ENCODE data around the gene ENG.

DNA sequence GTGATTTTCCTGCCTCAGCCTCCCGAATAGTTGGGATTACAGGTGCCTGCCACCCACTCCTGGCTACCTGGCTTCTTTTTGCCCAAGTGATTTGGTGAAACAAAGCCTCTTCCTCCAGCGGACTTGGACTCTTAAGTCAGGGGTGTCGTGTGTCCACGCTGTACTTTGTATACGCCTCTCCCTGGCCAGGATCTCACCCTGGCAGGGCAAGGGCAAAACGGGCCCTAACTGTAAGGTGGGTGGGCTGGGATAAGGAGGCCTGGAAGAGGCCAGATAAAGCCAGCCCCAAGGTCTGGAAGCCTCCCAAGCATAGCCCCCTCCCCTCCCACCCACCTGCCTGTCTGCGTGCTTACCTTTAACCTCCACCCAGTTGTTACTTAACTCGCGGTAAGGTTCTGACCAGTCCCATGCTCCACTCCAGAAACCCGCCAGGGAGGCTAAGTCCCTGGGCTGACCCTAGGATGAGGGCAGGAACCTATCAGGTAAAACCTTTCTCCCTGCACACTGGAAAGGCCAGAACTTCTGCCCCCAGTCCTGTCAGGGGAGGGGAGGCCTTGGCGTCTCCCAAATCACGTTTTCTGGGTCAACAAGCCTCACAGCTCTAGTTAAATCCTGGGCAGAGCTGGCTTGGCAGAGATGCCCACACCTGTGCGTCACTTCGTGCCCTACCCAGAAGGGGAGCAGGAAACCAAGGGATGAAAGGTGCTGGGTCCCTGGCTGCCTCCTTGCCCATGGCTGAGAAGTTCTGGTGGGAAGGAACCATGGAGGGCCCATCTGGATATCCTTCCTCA, 60.3 kb downstream of the ENG start:
- TF ChIP-seq POLR2AphosphoS5 (IDR thresholded peaks at IDR 0.05; ENCODE audit: low read depth) (no peak; the same call in 1 of the 2 replicates), JUNB (IDR thresholded peaks at IDR 0.05; ENCODE audit: unreplicated experiment) (no peak), EZH2phosphoT487 (IDR thresholded peaks at IDR 0.05; ENCODE audit: unreplicated experiment) (no peak), EZH2 (IDR thresholded peaks at IDR 0.05; ENCODE audit: low read depth, unreplicated experiment) (no peak)
- TF ChIP-seq, protein P1, sequence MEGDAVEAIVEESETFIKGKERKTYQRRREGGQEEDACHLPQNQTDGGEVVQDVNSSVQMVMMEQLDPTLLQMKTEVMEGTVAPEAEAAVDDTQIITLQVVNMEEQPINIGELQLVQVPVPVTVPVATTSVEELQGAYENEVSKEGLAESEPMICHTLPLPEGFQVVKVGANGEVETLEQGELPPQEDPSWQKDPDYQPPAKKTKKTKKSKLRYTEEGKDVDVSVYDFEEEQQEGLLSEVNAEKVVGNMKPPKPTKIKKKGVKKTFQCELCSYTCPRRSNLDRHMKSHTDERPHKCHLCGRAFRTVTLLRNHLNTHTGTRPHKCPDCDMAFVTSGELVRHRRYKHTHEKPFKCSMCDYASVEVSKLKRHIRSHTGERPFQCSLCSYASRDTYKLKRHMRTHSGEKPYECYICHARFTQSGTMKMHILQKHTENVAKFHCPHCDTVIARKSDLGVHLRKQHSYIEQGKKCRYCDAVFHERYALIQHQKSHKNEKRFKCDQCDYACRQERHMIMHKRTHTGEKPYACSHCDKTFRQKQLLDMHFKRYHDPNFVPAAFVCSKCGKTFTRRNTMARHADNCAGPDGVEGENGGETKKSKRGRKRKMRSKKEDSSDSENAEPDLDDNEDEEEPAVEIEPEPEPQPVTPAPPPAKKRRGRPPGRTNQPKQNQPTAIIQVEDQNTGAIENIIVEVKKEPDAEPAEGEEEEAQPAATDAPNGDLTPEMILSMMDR (conservative IDR thresholded peaks at IDR 0.05; ENCODE audit: low read depth in 2 of 2), result no peak
- TF ChIP-seq, protein P2, sequence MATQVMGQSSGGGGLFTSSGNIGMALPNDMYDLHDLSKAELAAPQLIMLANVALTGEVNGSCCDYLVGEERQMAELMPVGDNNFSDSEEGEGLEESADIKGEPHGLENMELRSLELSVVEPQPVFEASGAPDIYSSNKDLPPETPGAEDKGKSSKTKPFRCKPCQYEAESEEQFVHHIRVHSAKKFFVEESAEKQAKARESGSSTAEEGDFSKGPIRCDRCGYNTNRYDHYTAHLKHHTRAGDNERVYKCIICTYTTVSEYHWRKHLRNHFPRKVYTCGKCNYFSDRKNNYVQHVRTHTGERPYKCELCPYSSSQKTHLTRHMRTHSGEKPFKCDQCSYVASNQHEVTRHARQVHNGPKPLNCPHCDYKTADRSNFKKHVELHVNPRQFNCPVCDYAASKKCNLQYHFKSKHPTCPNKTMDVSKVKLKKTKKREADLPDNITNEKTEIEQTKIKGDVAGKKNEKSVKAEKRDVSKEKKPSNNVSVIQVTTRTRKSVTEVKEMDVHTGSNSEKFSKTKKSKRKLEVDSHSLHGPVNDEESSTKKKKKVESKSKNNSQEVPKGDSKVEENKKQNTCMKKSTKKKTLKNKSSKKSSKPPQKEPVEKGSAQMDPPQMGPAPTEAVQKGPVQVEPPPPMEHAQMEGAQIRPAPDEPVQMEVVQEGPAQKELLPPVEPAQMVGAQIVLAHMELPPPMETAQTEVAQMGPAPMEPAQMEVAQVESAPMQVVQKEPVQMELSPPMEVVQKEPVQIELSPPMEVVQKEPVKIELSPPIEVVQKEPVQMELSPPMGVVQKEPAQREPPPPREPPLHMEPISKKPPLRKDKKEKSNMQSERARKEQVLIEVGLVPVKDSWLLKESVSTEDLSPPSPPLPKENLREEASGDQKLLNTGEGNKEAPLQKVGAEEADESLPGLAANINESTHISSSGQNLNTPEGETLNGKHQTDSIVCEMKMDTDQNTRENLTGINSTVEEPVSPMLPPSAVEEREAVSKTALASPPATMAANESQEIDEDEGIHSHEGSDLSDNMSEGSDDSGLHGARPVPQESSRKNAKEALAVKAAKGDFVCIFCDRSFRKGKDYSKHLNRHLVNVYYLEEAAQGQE (IDR thresholded peaks at IDR 0.05; ENCODE audit: unreplicated experiment), result no peak
- TF ChIP-seq, protein P3, sequence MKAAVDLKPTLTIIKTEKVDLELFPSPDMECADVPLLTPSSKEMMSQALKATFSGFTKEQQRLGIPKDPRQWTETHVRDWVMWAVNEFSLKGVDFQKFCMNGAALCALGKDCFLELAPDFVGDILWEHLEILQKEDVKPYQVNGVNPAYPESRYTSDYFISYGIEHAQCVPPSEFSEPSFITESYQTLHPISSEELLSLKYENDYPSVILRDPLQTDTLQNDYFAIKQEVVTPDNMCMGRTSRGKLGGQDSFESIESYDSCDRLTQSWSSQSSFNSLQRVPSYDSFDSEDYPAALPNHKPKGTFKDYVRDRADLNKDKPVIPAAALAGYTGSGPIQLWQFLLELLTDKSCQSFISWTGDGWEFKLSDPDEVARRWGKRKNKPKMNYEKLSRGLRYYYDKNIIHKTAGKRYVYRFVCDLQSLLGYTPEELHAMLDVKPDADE (IDR thresholded peaks at IDR 0.05), result no peak

Measured in GM23338 (cell line).